Neural progenitor cell (in vitro differentiated cells): Measurements from ENCODE around the gene LEMD3.

Experiments
- CTCF ChIP-seq: fragments of 200-600 bp; sonication (generic); IDR thresholded peaks from 2 replicates; pipeline ENCODE4 v1.5.1; 2017; ENCODE audit warnings: antibody characterized with exemption, mild to moderate bottlenecking
- EZH2 ChIP-seq: fragments of 200-600 bp; sonication (generic); IDR thresholded peaks from 2 replicates; pipeline ENCODE4 v1.6.1; 2017; ENCODE audit warnings: antibody characterized with exemption, mild to moderate bottlenecking, moderate library complexity

DNA sequence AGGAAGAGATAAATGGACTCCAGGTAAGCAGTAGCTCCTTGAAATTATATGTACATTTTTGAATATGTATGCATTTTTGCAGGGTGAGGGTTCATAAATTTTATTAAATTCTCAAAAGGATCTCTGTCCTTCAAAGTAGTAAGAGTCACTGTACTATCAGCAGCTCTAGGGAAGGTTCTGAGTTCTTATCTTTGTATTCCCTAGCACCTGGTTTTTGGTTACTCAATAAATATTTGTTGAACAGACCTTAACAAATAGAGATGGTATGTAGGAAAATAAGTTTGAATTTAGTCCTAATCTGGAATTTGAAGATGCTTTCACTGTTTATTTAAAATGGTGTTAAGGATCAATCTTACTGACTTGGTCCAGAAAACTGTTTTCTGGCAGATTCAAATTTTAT, 18.3 kb downstream of the LEMD3 start:
- TF ChIP-seq EZH2, result no peak
- TF ChIP-seq CTCF, result no peak
